Midbrain (tissue), 1 donor: ENCODE measurements around the gene ARHGAP33.
"Not testable (repeated sequence)": the region's sequence is repeated elsewhere in the genome, so short reads cannot be mapped to it uniquely, and the experiment has no call there.

Experiments
- DNase-seq: peaks from one replicate; lab custom pipeline; 2025; lab: John Stamatoyannopoulos, UW

The ARHGAP33 gene

DNA sequence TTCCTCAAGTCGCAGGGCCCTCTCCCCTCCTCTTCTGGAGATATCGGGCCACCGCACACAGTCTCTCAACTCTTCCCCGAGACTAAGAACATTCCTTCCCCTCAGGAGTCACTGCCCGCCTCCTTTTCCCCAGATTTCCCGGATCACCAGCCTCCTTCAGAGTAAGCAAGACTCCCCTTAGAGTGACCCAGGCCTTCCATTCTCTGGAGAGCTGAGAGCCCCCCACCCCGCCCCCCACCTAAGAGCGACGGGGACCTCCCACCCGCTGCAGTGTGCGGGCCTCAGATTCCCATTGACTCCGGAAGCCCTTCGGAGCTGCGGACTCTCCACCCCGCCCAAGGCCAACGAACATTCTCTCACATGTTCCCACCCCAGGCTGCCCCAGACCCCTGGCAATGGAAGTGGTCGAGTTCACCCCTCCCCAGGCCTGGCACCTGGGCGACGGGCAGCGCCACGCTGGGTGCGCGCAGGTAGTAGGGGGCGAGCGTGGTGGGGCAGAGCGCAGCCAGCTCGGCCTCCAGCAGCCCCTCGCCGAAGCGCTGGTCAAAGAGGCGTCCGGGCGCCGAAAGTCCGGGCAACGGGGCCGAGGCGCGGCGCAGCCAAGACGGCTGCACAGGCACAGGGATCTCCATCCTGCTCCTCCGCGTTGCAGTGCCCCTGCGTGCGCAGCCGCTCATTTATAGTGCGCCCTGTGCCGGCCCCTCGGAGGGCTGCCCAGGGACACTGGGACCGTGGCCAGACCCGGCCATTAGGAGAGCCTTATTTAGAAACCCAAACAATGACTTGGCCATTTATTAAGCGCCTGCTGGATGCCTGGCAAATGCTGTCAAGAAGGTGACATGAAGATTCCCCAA, 18.8 kb upstream of the ARHGAP33 start, which contains the start of gene HSPB6:
Gene HSPB6, minus strand, starts transcription at position 653 of the 854 bp plus-strand sequence. Its CDS starts 21 bp downstream, at position 632.
- DNase-seq = peak; percentile 42

DNA sequence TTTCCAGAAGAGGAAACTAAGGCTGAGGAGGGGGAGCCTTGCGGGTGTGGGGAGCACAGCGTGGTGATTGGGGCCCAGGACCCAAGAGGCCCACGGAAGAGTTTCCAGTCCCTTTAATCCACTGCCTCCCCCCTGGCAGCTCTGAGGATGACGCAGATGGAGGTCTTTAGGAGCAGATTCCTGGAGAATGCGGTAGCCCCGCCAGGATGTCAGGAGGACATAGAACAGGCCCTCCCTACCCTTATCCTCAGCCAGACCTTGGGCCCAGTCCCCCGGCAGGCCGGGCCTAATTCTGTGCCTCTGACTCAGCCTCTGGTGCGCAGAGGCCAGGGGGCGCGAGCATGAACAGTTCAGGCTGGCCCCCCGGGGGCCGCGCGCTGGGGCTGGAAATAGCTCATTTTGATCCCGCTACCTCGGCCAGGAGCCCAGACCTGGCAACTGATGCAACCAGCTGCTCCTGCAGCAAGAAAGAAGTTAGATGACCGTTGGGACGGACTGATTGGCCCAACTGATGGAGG, 18.1 kb upstream of the ARHGAP33 start:
- DNase-seq = peak; percentile 42

- DNase-seq = peak; percentile 99
Observed at GRCh38 chr19:35757749-35758608, 17.4 kb upstream of the ARHGAP33 start, which contains the start of gene PROSER3. Gene PROSER3 (plus strand): TSS chr19:35758176. CDS start chr19:35758216, 40 bp downstream.

GRCh38 chr19:35759697-35760096, 15.7 kb upstream of the ARHGAP33 start:
- no peak for DNase-seq

DNA sequence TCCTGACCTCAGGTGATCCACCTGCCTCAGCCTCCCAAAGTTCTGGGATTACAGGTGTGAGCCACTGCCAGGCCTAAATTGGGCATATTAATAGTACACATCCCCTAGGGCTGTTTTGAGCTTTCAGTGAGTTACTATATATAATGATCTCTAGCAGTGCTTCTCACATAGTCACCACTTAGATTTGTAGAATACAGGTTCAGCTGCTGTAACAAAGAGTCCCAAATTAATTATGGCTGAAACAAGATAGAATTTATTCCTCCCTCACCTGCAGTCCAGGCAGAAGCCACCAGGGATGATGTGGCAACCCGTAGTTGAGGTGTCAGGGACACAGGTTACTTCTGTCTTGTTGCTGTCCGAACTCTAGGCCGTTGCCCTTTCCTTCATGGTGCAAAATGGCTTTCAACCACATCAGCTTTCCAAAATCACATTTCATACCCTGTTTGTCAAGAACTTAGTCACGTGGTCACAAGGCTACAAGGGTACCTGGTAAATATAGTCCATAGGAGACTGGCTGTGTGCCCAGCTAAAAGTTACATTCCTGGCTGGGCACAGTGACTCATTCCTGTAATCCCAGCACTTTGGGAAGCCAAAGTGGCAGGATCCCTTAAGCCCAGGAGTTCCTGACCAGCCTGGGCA, 14.5 kb upstream of the ARHGAP33 start:
- no peak for DNase-seq

DNA sequence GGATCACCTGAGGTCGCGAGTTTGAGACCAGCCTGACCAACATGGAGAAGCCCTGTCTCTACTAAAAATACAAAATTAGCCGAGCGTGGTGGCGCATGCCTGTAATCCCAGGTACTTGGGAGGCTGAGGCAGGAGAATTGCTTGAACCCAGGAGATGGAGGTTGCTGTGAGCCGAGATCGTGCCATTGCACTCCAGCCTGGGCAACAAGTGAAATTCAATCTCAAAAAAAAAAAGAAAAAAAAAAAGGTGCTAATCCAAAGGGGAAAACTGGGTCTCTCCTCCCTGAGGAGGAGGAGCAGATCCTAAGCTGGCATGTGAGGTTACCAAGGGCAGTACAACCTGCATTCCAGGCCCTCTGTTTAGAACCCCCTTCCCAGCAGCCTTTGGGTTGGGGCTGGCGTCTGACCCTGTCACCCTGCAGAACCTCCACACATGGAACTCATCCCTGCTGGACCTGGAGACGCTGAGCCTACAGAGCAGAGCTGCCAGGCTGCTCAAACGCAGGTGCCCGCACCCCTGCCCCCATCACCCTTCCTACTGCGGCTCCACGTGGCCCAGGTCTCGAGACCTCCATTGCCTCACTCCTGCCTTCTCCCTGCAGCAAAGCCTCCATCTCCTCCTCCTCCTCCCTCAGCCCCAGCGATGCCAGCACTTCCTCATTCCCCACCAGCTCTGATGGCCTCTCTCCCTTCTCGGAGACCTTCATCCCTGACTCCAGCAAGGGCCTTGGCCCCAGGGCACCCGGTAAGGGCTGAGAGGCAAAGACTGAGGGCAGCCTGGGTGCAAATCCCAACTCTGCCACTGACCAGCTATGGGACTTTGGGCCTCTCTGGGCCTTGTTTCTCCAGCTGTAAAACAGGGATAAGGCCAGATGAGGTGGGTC, 10.7 kb upstream of the ARHGAP33 start:
- no peak for DNase-seq

GRCh38 chr19:35766571-35767104, 8.7 kb upstream of the ARHGAP33 start:
- no peak for DNase-seq

- DNase-seq = no peak
Observed at GRCh38 chr19:35767288-35768081, 7.9 kb upstream of the ARHGAP33 start.

- no peak for DNase-seq
Observed at GRCh38 chr19:35768082-35768421, 7.3 kb upstream of the ARHGAP33 start.

DNA sequence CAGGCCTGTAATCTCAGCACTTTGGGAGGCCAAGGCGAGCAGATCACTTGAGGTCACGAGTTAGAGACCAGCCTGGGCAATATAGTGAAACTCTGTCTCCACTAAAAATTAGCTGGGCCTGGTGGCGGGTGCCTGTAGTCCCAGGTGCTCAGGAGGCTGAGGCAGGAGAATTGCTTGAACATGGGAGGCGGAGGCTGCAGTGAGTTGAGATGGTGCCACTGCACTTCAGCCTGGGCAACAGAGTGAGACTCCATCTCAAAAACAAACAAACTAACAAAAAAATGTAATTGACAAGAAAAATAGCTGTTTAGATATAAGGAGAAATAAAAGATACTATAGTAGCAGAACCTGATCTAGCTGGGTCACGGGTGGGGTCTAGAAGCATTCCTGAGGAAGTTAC, 3.0 kb upstream of the ARHGAP33 start:
- not testable (repeated sequence) for DNase-seq

DNA sequence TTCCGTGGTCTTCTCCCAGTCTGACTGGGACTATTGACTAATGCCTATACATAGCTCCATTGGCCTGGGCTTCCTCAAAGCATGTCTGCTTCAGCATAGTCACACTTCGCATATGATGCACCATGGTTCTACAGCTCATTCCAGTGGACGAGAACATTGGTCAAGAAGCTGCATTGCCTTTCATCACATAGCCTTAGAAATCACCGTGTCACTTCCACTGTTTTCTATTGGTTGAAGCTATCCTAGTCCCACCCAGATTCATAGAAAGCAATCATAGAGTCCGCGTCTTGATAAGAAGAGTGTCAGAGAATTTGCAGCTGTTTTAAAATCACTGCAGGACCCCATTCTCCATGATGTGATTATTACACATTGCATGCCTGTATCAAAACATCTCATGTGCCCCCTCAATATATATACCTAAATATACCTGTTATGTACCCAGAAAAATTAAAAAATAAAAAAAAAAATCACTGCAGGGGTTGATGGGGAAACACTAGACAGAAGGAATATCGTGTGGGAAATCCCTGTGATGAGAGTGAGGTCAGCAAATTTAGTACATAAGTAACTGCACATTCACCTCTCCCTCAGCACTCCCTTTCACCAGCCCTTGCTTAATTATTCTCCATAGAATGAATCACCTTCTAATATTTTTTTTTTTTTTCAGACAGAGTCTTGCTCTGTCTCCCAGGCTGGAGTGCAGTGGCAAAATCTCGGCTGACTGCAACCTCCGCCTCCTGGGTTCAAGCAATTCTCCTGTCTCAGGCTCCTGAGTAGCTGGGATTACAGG, 2.2 kb upstream of the ARHGAP33 start:
- no peak for DNase-seq

GRCh38 chr19:35774274-35775045, 904 bp upstream of the ARHGAP33 start:
- DNase-seq = no peak

DNA sequence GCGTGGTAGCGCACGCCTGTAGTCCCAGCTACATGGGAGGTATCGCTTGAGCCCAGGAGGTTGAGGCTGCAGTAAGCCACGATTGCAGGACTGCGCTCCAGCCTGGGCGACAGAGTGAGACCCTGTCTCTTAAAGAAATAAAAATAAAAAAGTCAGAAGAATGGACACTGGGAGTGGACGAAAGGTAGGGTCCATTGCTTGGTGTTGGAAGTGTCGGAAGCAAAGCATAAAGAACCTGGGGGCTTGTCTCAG, 392 bp upstream of the ARHGAP33 start:
- DNase-seq = no peak

DNA sequence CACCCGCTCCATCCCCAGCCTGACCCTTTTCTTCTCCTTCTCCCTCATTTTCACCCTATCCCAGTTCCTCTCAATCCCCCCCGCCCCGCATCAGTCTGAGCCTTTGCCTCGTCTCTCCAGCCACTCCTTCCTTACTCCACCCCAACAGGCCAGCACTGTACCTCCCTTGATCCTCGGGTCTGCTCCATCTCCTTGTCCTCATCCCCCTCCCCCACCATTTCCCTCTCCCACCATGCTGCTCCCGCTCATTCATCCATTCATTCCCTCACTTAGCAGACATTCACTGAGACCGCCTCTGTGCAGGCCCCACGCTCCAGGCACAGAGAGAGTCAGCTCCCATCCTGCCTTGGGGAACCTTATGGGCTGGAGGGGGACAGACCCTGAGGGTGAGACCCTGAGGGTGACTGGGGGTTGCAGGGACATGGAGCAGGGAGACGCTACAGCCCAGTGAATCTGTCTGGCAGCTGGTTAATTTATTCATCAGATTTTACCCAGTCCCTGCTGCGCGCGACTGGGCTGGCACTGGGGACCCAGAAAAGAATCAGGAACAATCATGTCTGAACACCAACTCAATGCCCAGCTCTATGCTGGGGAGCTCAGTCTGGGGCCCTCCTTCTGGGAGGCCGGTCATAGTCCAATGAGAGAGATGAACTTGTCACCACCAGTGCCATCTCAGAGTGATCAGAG, 881 bp downstream of the ARHGAP33 start:
- no peak for DNase-seq

DNA sequence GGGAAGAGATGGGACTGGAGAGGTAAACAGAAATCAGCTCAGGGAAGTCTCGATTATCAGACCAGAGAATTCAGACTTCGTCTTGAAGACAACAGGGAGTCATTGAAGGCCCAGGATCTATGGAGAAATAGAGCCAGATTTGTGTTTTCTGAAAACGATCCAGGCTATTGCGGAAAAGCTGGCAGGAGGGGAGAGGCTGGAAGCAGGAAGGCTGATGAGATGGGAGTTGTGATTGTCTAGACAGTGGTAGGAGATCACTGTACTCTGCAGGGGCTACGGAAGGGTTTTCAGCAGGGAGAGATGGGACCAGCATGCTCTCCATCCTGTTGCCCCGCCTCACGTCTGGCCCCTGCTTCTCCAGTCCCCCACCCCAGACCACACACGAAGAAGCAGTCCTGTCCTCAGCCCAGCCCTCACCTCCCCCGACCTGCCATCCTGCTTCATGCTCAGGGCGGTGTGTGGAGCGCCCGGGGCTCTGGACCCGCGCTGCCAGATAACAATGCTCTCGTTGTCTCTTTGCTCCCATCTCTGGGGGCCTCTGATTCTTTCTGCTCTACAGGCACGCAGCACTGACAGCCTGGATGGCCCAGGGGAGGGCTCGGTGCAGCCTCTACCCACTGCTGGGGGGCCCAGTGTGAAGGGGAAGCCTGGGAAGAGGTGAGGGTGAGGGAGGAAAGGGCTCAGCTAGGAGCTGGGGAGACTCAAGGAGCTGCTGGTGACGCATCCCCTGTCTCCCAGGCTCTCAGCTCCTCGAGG, 1.9 kb downstream of the ARHGAP33 start:
- peak; percentile 15 for DNase-seq

GRCh38 chr19:35777961-35778360, 2.6 kb downstream of the ARHGAP33 start:
- no peak for DNase-seq

GRCh38 chr19:35779033-35779432, 3.7 kb downstream of the ARHGAP33 start:
- DNase-seq = no peak
